GM12891 (cell line): ENCODE data around the gene FOXK1.

Experiments used
- POLR2A ChIP-seq: IDR thresholded peaks from 2 replicates; pipeline ENCODE4 v1.6.1; 2011; ENCODE audit warnings: low read depth, low read length, control low read depth
- POLR2AphosphoS5 ChIP-seq: IDR thresholded peaks from 2 replicates; pipeline ENCODE4 v1.6.1; 2011; ENCODE audit warnings: low read depth, low read length, control low read depth
- SPI1 ChIP-seq: IDR thresholded peaks from 2 replicates; pipeline ENCODE4 v1.6.1; 2011; ENCODE audit warnings: low read depth, low read length, control low read depth
- TAF1 ChIP-seq: IDR thresholded peaks from 2 replicates; pipeline ENCODE4 v1.6.1; 2011; ENCODE audit warnings: low read depth, low read length, control low read depth

DNA sequence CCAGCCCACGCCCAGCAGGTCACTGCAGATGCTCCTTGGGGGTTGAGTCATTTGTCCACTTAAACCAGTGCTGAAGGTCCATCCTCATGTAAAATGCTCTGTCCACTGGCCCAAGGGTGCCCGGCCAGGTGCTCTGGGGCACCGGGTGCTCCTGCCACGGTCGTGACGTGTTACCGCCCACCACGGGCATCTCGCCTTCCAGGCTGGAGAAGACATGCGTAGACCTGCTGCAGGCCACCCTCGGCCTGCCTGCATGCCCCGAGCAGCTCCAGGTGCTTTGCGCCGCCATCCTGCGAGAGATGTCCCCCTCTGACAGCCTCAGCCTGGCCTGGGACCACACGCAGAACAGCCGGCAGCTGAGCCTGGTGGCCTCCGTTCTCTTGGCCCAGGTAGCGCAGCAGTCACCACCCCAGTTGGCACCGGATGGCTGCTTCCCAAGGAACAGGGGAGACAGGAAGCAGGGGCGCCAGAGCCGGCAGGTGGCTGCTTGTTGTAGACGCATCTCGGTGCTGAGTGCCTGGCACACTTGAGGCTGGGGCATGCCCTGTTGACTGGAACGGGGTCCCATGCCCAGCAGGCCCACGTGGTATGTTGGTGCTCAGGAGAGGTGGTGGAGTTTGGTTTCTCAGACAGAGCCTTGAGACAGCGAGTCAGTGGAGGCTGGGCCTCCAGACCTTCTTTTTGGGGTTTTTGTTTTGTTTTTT lies 99.4 kb downstream of the FOXK1 start:
- no peak for TF ChIP-seq POLR2A
- no peak for TF ChIP-seq TAF1
- 0 out of 2 replicates have a peak, but pooled peaks have one; percentile 11 for TF ChIP-seq POLR2AphosphoS5
- TF ChIP-seq SPI1: no peak
